ENCODE data around the gene QTRT2.

DNA sequence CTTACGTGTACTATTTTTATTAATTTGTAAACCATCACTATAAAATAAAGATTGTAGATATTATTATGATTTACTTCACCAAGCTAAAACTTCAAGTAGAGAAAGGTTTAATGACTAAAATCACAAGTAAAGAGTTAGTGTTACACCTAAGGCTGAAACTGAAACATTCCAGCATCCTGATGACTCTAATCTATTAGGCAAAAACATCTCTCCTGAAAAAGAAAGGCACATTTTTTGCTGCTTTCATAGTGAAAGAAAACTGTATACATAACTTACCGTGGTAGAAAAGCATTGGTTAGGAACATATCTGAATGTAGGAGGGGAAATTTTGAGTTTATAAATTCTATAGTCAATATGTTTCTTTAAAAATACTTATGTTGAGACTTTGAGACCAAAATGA is 35.6 kb upstream of the QTRT2 start:
- TF ChIP-seq, protein P1, sequence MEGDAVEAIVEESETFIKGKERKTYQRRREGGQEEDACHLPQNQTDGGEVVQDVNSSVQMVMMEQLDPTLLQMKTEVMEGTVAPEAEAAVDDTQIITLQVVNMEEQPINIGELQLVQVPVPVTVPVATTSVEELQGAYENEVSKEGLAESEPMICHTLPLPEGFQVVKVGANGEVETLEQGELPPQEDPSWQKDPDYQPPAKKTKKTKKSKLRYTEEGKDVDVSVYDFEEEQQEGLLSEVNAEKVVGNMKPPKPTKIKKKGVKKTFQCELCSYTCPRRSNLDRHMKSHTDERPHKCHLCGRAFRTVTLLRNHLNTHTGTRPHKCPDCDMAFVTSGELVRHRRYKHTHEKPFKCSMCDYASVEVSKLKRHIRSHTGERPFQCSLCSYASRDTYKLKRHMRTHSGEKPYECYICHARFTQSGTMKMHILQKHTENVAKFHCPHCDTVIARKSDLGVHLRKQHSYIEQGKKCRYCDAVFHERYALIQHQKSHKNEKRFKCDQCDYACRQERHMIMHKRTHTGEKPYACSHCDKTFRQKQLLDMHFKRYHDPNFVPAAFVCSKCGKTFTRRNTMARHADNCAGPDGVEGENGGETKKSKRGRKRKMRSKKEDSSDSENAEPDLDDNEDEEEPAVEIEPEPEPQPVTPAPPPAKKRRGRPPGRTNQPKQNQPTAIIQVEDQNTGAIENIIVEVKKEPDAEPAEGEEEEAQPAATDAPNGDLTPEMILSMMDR (IDR thresholded peaks at IDR 0.05; ENCODE audit: control extremely low read depth in 1 of 3, insufficient read depth in 1 of 3, low read depth in 1 of 3, low read length in 3 of 3) = no peak
- TF ChIP-seq GTF2F1 (IDR thresholded peaks at IDR 0.05; ENCODE audit: borderline replicate concordance, low read depth, low read length) = no peak
- TF ChIP-seq HDAC2 (IDR thresholded peaks at IDR 0.05; ENCODE audit: borderline replicate concordance in 1 of 2, low read depth in 2 of 2, low read length in 2 of 2) = no peak
- TF ChIP-seq GABPA (IDR thresholded peaks at IDR 0.05; ENCODE audit: borderline replicate concordance, insufficient read depth, low read length) = no peak
- TF ChIP-seq, protein P2, sequence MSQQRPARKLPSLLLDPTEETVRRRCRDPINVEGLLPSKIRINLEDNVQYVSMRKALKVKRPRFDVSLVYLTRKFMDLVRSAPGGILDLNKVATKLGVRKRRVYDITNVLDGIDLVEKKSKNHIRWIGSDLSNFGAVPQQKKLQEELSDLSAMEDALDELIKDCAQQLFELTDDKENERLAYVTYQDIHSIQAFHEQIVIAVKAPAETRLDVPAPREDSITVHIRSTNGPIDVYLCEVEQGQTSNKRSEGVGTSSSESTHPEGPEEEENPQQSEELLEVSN (IDR thresholded peaks at IDR 0.05) = no peak
- TF ChIP-seq, protein P3, sequence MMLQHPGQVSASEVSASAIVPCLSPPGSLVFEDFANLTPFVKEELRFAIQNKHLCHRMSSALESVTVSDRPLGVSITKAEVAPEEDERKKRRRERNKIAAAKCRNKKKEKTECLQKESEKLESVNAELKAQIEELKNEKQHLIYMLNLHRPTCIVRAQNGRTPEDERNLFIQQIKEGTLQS (IDR thresholded peaks at IDR 0.05; ENCODE audit: insufficient read depth, low read depth, low read length) = no peak
- TF ChIP-seq JUN (IDR thresholded peaks at IDR 0.05; ENCODE audit: low read depth, low read length) = no peak

All from H1 (cell line).